G401.6 (cell line): ENCODE results near the gene GYPC.
"Not testable (repeated sequence)": the region's sequence is repeated elsewhere in the genome, so short reads cannot be mapped to it uniquely, and the experiment has no call there.

Source experiments
- FAIRE-seq: peaks from 2 replicates; lab custom pipeline; 2012; peaks lifted over from hg19 to GRCh38; lab: Jason Lieb, UNC

GYPC gene

GRCh38 chr2:126671488-126671887 is 15.5 kb downstream of the GYPC start:
- no peak for FAIRE-seq

- FAIRE-seq, result no peak
Measured at GRCh38 chr2:126672980-126673605, 17.1 kb downstream of the GYPC start.

- no peak for FAIRE-seq
Measured at GRCh38 chr2:126674075-126674744, 18.3 kb downstream of the GYPC start.

- no peak for FAIRE-seq
Measured at GRCh38 chr2:126675637-126676036, 19.7 kb downstream of the GYPC start.

GRCh38 chr2:126676221-126677175 is 20.5 kb downstream of the GYPC start:
- FAIRE-seq, result no peak

GRCh38 chr2:126677176-126677538 is 21.2 kb downstream of the GYPC start:
- no peak for FAIRE-seq

- FAIRE-seq, result no peak
Measured at GRCh38 chr2:126678269-126679065, 22.5 kb downstream of the GYPC start.

GRCh38 chr2:126679094-126679713 is 23.2 kb downstream of the GYPC start:
- no peak for FAIRE-seq

- no peak for FAIRE-seq
Measured at GRCh38 chr2:126681505-126681904, 25.5 kb downstream of the GYPC start.

- FAIRE-seq, result no peak
Measured at GRCh38 chr2:126685629-126686028, 29.7 kb downstream of the GYPC start.

- no peak for FAIRE-seq
Measured at GRCh38 chr2:126686286-126686685, 30.3 kb downstream of the GYPC start.

- no peak for FAIRE-seq
Measured at GRCh38 chr2:126686841-126687485, 31.0 kb downstream of the GYPC start.

- FAIRE-seq, result no peak
Measured at GRCh38 chr2:126687503-126687902, 31.5 kb downstream of the GYPC start.

GRCh38 chr2:126688594-126688993 is 32.6 kb downstream of the GYPC start:
- not testable (repeated sequence) for FAIRE-seq

GRCh38 chr2:126692241-126692640 is 36.3 kb downstream of the GYPC start:
- FAIRE-seq, result not testable (repeated sequence)

GRCh38 chr2:126692934-126693592 is 37.1 kb downstream of the GYPC start:
- not testable (repeated sequence) for FAIRE-seq

- FAIRE-seq, result no peak
Measured at GRCh38 chr2:126696644-126697520, 40.9 kb downstream of the GYPC start.

GRCh38 chr2:126698376-126698775 is 42.4 kb downstream of the GYPC start:
- no peak for FAIRE-seq

- FAIRE-seq, result no peak
Measured at GRCh38 chr2:126699018-126699417, 43.1 kb downstream of the GYPC start.
